Measurements from ENCODE around the gene TRAIP. TPM values are rescaled to one million over a fixed set of nuclear protein-coding genes. Genes with fewer than 3 reads are reported as not detected.

Gene TRAIP
- total RNA-seq, 6 donors from 2014 or later: 1.4 to 9.4 (median 3.5) TPM

- Histone ChIP-seq H3K4me3 (peak overlapping the region in 2 of 4 donors; percentile 5 to 74), H3K27ac (peak overlapping the region; percentile 82 to 95 (median 94)), H3K36me3 (peaks cover 0 to 20% (median 18%) of the 10 kb centered on the region in 4 donors), H3K9me3 (no peaks in the 10 kb centered on the region), H3K4me1 (peaks cover 50 to 63% (median 58%) of the 10 kb centered on the region in 4 donors), H3K27me3 (no peaks in the 10 kb centered on the region)
- TF ChIP-seq POLR2AphosphoS5 (IDR thresholded peaks at IDR 0.05) (peak; percentile 48 to 73), CTCF (IDR thresholded peaks at IDR 0.05) (no peak), POLR2A (IDR thresholded peaks at IDR 0.05) (no peak), EP300 (IDR thresholded peaks at IDR 0.05) (peak in 1 of 4 donors; percentile 18)
- DNase-seq: peak; percentile 41 to 42
- peak in 1 of 2 donors; percentile 38 for ATAC-seq (ENCODE audit: low FRiP score in 2 of 2)
- WGBS, 2 donors: 50% methylated on average over 3 of the region's 3 CpGs; no CpG with 5 or more reads in 1 of the 2 donors
Measured at GRCh38 chr3:49805367-49805782, 51.0 kb downstream of the TRAIP start.

GRCh38 chr3:49804141-49805041 is 52.0 kb downstream of the TRAIP start:
- Histone ChIP-seq H3K27me3 (no peaks in the 10 kb centered on the region), H3K4me1 (peaks cover 50 to 63% (median 56%) of the 10 kb centered on the region in 4 donors), H3K36me3 (peaks cover 0 to 11% (median 8%) of the 10 kb centered on the region in 4 donors), H3K9me3 (no peaks in the 10 kb centered on the region), H3K4me3 (peak overlapping the region; percentile 67 to 89 (median 78)), H3K27ac (peak overlapping the region; percentile 82 to 95 (median 94))
- 35 to 43% methylated on average over 17 to 21 of the region's 26 CpGs for WGBS, 2 donors
- TF ChIP-seq POLR2A (IDR thresholded peaks at IDR 0.05) (no peak), POLR2AphosphoS5 (IDR thresholded peaks at IDR 0.05) (no peak), CTCF (IDR thresholded peaks at IDR 0.05) (peak in 1 of 6 experiments; percentile 2), EP300 (IDR thresholded peaks at IDR 0.05) (no peak)
- ATAC-seq (ENCODE audit: low FRiP score in 2 of 2) (no peak), DNase-seq (peak in 1 of 2 donors; percentile 86)

- H3K27me3 ChIP-seq: no peaks in the 10 kb centered on the region
- peak overlapping the region; percentile 82 to 95 (median 94) for H3K27ac ChIP-seq
- WGBS, 2 donors: 2 to 3% methylated on average over 15 to 18 of the region's 41 CpGs
- TF ChIP-seq EP300 (IDR thresholded peaks at IDR 0.05): no peak
- TF ChIP-seq POLR2A (IDR thresholded peaks at IDR 0.05): peak in 1 of 4 donors; percentile 11
- TF ChIP-seq CTCF (IDR thresholded peaks at IDR 0.05): peak in 3 of 6 experiments; percentile 7 to 30 (median 16)
- TF ChIP-seq POLR2AphosphoS5 (IDR thresholded peaks at IDR 0.05): no peak
- peak overlapping the region; percentile 67 to 89 (median 78) for H3K4me3 ChIP-seq
- no peaks in the 10 kb centered on the region for H3K9me3 ChIP-seq
- peak in 1 of 2 donors; percentile 88 for DNase-seq
- H3K4me1 ChIP-seq: peaks cover 50 to 57% (median 53%) of the 10 kb centered on the region in 4 donors
- peak in 1 of 2 donors; percentile 34 for ATAC-seq (ENCODE audit: low FRiP score in 2 of 2)
- peaks cover 0 to 4% (median under 1%) of the 10 kb centered on the region in 4 donors for H3K36me3 ChIP-seq
Measured at GRCh38 chr3:49803465-49804140, 52.8 kb downstream of the TRAIP start.

GRCh38 chr3:49802719-49803464 is 53.5 kb downstream of the TRAIP start, which contains the start of gene INKA1:
TSS of gene INKA1 (plus strand) at chr3:49803261. CDS start at chr3:49803393, 132 bp downstream.
- peak; percentile 96 to 97 for DNase-seq
- WGBS, 2 donors: 0% methylated on average over 24 of the region's 71 CpGs; no CpG with 5 or more reads in 1 of the 2 donors
- Histone ChIP-seq H3K9me3 (no peaks in the 10 kb centered on the region), H3K27me3 (no peaks in the 10 kb centered on the region), H3K4me3 (peak within 1 kb of the TSS; percentile 73 to 89 (median 78)), H3K27ac (peak within 1 kb of the TSS; percentile 82 to 95 (median 94)), H3K36me3 (no peaks in the 10 kb centered on the region), H3K4me1 (peaks cover 43 to 53% (median 48%) of the 10 kb centered on the region in 4 donors)
- peak; percentile 94 to 95 for ATAC-seq (ENCODE audit: low FRiP score in 2 of 2)
- peak in 3 of 4 donors; percentile 13 to 68 (median 42) for TF ChIP-seq POLR2A (IDR thresholded peaks at IDR 0.05)
- no peak for TF ChIP-seq EP300 (IDR thresholded peaks at IDR 0.05)
- TF ChIP-seq CTCF (IDR thresholded peaks at IDR 0.05): peak; percentile 78 to 98 (median 96)
- TF ChIP-seq POLR2AphosphoS5 (IDR thresholded peaks at IDR 0.05): peak; percentile 15 to 68
